TTC549 (cell line): ENCODE measurements around the gene TMSB15B.
"Not testable (repeated sequence)": the region's sequence is repeated elsewhere in the genome, so short reads cannot be mapped to it uniquely, and the experiment has no call there.

Experiments used
- FAIRE-seq: peaks from 2 replicates; lab custom pipeline; 2012; peaks lifted over from hg19 to GRCh38; lab: Jason Lieb, UNC

TMSB15B gene

GRCh38 chrX:103962411-103963278, at the start of gene TMSB15B:
Gene TMSB15B, plus strand, starts transcription at chrX:103962627.
- not testable (repeated sequence) for FAIRE-seq

DNA sequence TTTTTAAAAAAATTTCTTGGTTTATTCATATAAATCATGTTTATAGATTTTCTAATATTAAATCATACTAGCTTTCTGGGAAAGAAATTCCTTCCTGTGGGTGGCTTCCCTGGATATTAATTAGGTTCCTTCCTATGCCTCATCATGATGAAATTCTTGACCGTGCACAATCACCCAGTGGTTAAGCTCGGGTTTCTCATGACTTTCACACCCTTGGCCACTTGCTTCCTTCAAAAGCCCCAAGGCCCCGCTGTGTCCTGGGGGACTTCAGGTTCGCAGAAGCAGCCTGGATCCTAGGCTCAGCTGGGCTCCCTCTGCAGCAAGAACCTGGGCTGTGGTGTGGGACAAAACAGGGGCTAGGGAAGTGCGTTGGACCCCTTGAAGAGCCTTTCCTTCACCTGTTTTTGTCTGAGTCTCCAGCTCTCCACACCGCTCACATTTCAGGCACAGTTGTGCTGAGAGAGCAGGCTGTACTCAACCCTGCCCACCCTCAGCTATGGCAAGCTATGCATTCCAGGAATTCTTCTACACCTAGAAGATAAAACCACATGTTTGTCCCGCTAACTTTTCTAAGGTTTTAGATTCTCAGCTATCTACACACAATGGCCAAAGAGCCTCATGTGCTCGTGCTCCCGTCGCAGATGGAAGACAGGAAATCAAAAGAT, 48.9 kb upstream of the TMSB15B start:
- FAIRE-seq = no peak

DNA sequence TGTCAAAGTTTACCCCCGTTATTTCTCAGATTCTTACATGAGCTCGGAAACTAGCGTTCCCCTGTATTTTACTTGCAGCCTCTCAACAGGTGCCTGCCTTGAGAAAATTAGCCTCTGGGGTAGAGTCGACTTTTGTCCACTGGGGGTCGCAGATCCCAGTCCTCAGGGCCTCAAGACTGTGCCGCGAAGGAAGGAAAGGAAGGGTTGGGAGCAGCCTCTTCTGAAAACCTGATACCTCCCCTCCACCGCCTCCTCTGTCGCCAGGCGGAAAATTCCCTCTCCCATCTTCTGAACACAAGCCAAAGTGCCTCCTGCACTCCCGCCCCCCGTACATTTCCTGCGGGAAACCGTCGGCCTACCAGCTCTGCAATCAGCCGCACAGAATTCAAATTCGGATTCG, 44.4 kb upstream of the TMSB15B start:
- no peak for FAIRE-seq

- no peak for FAIRE-seq
Observed at GRCh38 chrX:103918571-103919269, 43.7 kb upstream of the TMSB15B start.

- FAIRE-seq = no peak
Observed at GRCh38 chrX:103919270-103919637, 43.2 kb upstream of the TMSB15B start.

DNA sequence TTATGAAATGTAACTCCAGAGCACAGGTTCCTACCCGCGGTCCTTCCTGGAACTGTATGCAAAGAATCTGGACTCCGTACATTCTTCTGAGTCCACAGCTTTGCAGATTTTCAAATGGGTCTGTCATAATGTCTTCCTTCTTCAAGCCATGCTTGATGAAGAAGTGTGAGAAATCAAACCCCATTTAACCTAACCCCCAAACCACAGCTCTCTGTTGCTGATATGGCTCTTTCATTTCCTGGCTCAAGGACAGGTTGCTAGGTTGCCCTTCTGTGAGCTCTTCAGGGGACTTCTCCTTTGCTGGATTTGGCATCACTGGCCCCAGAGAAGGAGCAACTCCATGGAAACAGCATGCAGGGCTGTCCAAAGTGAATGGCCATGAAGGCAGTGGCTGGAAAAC, 41.9 kb upstream of the TMSB15B start:
- not testable (repeated sequence) for FAIRE-seq

GRCh38 chrX:103927030-103927429, 35.4 kb upstream of the TMSB15B start:
- FAIRE-seq = no peak

GRCh38 chrX:103927633-103928032, 34.8 kb upstream of the TMSB15B start:
- FAIRE-seq = no peak

- FAIRE-seq = no peak
Observed at GRCh38 chrX:103932133-103932532, 30.3 kb upstream of the TMSB15B start.

- FAIRE-seq = not testable (repeated sequence)
Observed at GRCh38 chrX:103940257-103940656, 22.2 kb upstream of the TMSB15B start.

GRCh38 chrX:103941201-103941975, 21.0 kb upstream of the TMSB15B start:
- FAIRE-seq = no peak

- FAIRE-seq = no peak
Observed at GRCh38 chrX:103949506-103949905, 12.9 kb upstream of the TMSB15B start.

DNA sequence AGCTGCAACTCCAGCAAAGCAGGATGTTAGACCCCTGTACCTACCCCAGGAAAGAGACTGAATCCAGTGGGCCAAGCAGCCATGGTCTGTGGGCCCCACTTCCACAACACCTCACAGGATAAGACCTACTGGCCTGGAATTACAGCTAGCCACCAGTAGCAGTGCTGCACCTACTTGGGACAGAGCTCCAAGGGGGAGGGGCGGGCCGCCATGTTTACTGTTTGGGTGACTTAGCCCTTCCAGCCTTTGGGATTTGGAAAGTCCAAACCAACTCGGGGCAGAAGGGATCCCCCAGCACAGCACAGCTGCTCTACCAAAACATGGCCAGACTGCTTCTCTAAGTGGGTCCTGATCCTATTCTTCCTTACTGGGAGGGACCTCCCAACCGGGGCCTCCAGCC, 9.1 kb upstream of the TMSB15B start:
- FAIRE-seq = no peak

DNA sequence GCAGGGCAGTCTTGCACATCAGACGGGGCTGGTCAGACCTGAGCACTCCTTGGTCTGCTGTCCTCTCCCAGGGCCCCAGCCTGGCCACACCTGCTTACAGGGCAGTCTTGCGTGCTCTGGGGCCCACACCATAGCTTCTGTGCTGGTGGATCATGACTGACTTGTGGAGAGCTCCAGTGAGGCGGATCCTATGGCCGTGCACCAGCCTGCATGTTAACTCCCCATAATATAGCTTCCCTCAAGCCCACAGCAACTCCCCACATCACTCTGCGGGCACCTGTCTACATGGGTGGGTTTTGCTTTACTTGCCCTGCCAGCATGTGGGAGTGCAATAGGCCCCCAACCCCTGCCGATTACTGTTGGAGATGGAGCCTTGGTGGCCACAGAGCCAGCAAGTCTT, 8.2 kb upstream of the TMSB15B start:
- no peak for FAIRE-seq

- not testable (repeated sequence) for FAIRE-seq
Observed at GRCh38 chrX:103960599-103960998, 1.8 kb upstream of the TMSB15B start.

DNA sequence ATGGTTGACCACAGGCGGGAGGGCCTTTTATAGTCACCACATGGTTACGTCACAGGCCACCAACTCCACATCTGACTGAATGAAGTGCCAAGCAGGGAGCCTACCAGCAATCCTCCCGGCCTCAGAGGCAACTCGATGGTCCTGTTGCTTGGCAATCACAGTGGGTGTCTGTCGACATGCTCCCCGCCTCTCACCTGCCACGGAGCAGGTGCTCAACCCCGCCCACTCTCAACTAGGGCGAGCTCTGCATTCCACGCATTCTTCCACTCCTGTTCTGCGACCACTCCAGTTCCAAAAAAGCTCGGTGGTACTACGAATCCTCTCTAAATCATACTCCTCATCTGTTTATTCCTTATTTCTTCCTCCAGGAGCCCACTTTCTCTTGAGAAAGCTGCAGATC, 21.1 kb downstream of the TMSB15B start:
- FAIRE-seq = not testable (repeated sequence)

DNA sequence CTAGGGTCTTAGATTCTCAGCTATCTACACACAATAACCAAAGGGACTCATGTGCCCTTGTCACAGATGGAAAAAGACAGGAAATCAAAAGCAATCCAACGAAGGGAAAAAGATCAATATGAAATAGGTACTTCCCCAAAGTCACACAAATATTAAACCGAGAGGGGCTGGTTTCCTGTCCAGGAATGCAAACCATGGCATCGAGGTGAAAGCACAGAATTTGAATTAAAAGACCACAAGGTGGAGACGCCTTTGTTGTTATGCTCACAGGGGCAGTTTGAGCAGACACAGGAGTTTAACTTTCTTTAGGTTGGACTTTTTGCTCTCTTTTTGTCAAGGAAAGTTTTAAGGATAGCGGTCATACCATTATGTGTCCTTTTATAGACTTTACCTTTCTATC, 36.8 kb downstream of the TMSB15B start:
- no peak for FAIRE-seq

GRCh38 chrX:104008831-104009230, 46.4 kb downstream of the TMSB15B start:
- FAIRE-seq = no peak

DNA sequence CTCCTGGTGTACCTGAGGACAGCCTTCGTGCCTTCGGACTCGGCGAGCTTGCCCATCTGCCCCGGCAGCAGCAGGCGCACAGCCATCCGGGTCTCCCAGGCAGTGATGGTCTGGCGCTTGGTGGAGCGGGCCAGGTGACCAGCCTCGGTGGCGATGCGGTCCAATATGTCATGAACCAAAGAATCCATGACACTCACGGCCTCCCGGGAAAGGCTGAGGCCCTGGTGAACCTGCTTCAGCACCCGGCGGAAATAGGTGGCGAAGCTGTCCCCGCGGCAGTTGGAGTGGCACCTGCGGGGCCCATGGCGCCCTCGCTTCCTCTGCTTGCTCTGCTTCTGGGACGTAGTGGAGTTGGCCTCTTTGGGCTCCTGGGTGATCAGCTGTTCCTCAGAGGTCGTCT, 50.7 kb downstream of the TMSB15B start:
- FAIRE-seq = no peak

DNA sequence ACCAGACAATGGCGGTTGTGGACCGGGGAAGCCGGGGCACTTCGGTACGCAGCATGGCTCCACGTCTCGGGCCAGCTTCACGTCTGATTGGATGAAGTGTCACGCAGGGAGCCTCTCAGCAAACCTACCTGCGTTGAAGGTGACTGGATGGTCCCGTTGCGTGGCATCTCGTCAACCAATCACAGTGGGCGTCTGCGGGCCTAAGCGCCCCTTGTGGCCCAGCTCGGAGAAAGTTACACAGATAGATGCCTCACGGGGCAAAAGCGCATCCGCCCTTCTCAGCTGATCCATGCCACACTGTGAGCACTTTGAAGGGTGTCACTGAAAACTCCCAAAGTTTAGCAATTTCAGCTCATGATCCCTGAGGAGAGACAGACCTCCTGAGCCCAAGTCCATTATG, 51.2 kb downstream of the TMSB15B start, which contains the start of gene H2BW1:
TSS of gene H2BW1 (minus strand) at position 103 of the 400 bp plus-strand sequence. CDS start 132 bp downstream, outside the sequence.
- FAIRE-seq = no peak

DNA sequence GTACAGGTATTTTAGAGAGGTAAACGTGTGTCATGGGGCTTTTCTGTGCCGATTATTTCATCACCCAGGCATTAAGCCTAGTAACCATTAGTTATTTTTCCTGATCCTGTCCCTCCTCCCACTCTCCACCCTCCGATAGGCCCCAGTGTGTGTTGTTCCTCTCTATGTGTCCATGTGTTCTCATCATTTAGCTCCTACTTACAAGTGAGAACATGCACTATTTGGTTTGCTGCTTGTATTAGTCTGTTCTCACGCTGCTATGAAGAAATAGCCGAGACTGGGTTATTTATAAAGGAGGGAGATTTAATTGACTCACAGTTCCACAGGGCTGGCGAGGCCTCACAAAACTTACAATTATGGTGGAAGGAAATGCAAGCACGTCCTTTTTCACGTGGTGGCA, 53.1 kb downstream of the TMSB15B start:
- FAIRE-seq = not testable (repeated sequence)
